ENCODE data around the gene TIGD4.

The TIGD4 gene

GRCh38 chr4:152820073-152820472 is 40.5 kb upstream of the TIGD4 start:
- TF ChIP-seq CEBPB (IDR thresholded peaks at IDR 0.05) (no peak), FOXM1 (IDR thresholded peaks at IDR 0.05; ENCODE audit: borderline replicate concordance, low read depth) (no peak), TEAD4 (IDR thresholded peaks at IDR 0.05) (no peak), RAD21 (IDR thresholded peaks at IDR 0.05; ENCODE audit: low read depth) (no peak), CREB1 (IDR thresholded peaks at IDR 0.05; ENCODE audit: low read depth) (no peak), EP300 (IDR thresholded peaks at IDR 0.05; ENCODE audit: borderline replicate concordance) (no peak), ZBTB7A (IDR thresholded peaks at IDR 0.05; ENCODE audit: low read depth) (no peak), USF1 (IDR thresholded peaks at IDR 0.05) (no peak), TAF1 (IDR thresholded peaks at IDR 0.05; ENCODE audit: low read depth) (no peak), TCF12 (IDR thresholded peaks at IDR 0.05; ENCODE audit: low read depth) (no peak), REST (IDR thresholded peaks at IDR 0.05; ENCODE audit: low read depth) (no peak), EGR1 (IDR thresholded peaks at IDR 0.05) (no peak), YY1 (IDR thresholded peaks at IDR 0.05; ENCODE audit: low read depth) (no peak), NFIC (IDR thresholded peaks at IDR 0.05) (no peak), MAX (IDR thresholded peaks at IDR 0.05) (no peak)

- TF ChIP-seq YY1 (IDR thresholded peaks at IDR 0.05; ENCODE audit: low read depth) (no peak), EGR1 (IDR thresholded peaks at IDR 0.05) (no peak), ZBTB7A (IDR thresholded peaks at IDR 0.05; ENCODE audit: low read depth) (no peak), CREB1 (IDR thresholded peaks at IDR 0.05; ENCODE audit: low read depth) (no peak), REST (IDR thresholded peaks at IDR 0.05; ENCODE audit: low read depth) (no peak), TEAD4 (IDR thresholded peaks at IDR 0.05) (no peak), TCF12 (IDR thresholded peaks at IDR 0.05; ENCODE audit: low read depth) (no peak), USF1 (IDR thresholded peaks at IDR 0.05) (no peak)
Observed at GRCh38 chr4:152819026-152819645, 39.6 kb upstream of the TIGD4 start.

GRCh38 chr4:152817331-152817730 is 37.8 kb upstream of the TIGD4 start:
- no peak for TF ChIP-seq NFIC (IDR thresholded peaks at IDR 0.05)
- no peak for TF ChIP-seq EP300 (IDR thresholded peaks at IDR 0.05; ENCODE audit: borderline replicate concordance)
- TF ChIP-seq EGR1 (IDR thresholded peaks at IDR 0.05) = no peak
- no peak for TF ChIP-seq TAF1 (IDR thresholded peaks at IDR 0.05; ENCODE audit: low read depth)
- TF ChIP-seq RAD21 (IDR thresholded peaks at IDR 0.05; ENCODE audit: low read depth) = no peak
- TF ChIP-seq REST (IDR thresholded peaks at IDR 0.05; ENCODE audit: low read depth) = no peak
- TF ChIP-seq YY1 (IDR thresholded peaks at IDR 0.05; ENCODE audit: low read depth) = no peak
- no peak for TF ChIP-seq TCF12 (IDR thresholded peaks at IDR 0.05; ENCODE audit: low read depth)
- TF ChIP-seq CEBPB (IDR thresholded peaks at IDR 0.05) = no peak
- no peak for TF ChIP-seq FOXM1 (IDR thresholded peaks at IDR 0.05; ENCODE audit: borderline replicate concordance, low read depth)
- no peak for TF ChIP-seq CREB1 (IDR thresholded peaks at IDR 0.05; ENCODE audit: low read depth)
- no peak for TF ChIP-seq ZBTB7A (IDR thresholded peaks at IDR 0.05; ENCODE audit: low read depth)
- TF ChIP-seq TEAD4 (IDR thresholded peaks at IDR 0.05) = no peak
- TF ChIP-seq MAX (IDR thresholded peaks at IDR 0.05) = no peak
- TF ChIP-seq USF1 (IDR thresholded peaks at IDR 0.05) = no peak

GRCh38 chr4:152815078-152815477 is 35.5 kb upstream of the TIGD4 start:
- no peak for TF ChIP-seq ZBTB7A (IDR thresholded peaks at IDR 0.05; ENCODE audit: low read depth)
- TF ChIP-seq EGR1 (IDR thresholded peaks at IDR 0.05) = no peak
- TF ChIP-seq EP300 (IDR thresholded peaks at IDR 0.05; ENCODE audit: borderline replicate concordance) = no peak
- no peak for TF ChIP-seq USF1 (IDR thresholded peaks at IDR 0.05)
- TF ChIP-seq NFIC (IDR thresholded peaks at IDR 0.05) = no peak
- no peak for TF ChIP-seq YY1 (IDR thresholded peaks at IDR 0.05; ENCODE audit: low read depth)
- no peak for TF ChIP-seq TAF1 (IDR thresholded peaks at IDR 0.05; ENCODE audit: low read depth)
